GM19438 (cell line): ENCODE measurements around the gene HEY2.
"Not testable (repeated sequence)": the region's sequence is repeated elsewhere in the genome, so short reads cannot be mapped to it uniquely, and the experiment has no call there.

Experiments
- ATAC-seq: cut with Tn5 transposase; IDR thresholded peaks from one replicate; pipeline ENCODE4 v1.9.1; 2021; ENCODE audit warnings: low read depth; ENCODE audit not compliant: unreplicated experiment

Gene HEY2

DNA sequence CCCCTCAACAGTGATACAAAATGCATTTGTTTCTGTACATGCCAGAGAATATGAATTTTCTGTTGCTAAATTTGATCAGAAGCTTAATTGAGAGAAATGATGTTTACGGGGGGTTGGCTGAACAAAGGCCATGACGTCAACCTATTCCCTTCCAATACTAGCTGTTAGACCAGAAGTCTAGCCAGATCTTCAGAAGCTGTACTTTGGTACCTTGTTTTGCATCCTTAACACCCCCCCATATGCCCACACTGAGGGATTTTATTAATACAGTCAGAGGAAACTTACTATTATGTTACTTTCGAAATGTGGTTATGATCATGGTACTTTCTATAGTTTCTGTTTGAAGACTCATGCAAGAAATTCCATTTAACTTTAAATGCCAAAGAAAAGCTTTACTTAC is 44.4 kb downstream of the HEY2 start:
- no peak for ATAC-seq

DNA sequence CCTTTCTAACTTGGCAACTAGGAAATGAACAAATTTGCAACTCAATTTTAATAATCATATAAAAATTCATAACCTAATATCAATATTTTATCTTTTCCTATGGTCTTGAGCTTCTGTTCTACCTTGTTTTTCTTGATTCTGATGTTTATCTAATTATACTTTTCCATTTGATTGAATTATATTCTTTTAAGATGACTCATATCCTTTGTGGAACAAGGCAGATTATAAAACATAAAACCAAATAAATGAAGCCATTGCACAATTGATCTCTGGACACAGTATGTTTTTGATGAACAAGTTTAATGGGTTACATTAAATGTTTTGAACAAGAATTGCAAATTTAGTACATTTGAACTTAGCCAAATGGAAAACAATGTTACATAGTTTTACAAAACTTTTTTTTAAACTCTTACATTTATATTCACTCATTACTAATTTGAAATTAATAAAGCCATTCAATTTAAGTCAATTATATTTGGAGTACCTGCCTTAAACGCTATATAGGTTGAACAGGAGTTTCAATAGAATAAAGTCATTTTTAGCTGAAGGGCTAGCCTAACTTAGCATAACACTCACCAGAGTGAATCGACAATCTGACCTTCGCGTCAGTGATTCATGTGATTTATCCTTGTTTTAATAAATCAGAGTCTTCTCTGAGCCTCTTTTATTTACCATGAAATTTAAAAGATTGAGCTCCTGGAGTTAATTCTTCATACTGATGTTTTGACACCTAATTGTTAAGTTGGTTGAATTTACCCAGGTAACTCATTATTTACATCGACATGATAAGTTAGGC is 45.1 kb downstream of the HEY2 start:
- no peak for ATAC-seq

DNA sequence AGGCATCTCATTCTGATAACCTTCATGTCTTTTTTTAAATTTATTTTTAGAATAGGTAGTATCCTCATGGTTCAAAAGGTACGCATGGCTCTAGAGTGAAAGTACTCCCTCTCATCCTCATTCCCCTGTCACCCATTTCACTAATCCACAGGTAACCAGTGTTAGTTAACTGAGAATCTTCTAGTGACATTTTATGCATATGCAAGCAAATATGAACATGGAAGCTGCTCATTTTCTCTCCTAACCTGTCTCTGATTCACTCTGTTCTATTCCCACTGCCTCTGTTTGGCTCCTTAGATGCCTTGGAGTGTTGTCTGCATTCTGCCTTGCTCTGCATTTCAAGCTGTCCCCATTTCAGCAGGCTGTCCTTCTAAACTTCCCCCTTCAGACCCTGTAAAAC is 45.9 kb downstream of the HEY2 start:
- no peak for ATAC-seq

DNA sequence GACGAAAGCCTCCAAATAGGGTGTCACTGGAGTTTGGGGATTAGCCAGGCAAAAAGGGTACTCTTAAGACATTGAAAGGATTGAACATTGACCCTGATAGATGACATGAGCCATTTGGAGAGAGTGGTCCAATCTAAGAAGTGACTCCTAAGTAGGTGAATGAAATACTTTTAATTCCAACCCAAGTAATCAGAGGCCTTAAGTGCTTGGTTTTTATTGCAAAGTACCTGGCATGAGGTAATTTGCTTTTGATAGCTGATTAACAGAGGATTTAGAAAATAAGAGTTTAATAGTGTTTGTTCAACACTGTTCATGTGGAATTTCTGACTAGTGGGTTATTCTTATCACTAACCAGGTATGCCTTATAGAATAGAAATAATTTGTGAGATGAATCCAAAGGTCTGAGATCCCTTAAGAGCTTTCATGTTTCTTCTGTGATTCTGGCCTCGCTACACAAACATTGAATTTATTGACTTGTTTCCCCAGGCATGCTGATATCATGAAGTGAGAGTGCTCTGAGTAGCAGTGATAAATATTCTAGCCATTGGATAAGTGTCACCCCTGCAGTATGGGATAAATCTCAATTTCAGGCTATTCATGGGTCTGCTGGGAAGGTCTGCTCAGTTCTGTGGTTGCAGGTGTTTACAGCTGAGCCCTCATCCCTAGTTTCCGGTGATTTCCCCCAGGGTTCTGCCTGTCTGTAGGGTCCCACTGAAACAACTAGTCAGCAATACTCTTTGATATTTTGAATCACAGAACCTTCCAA is 47.9 kb downstream of the HEY2 start:
- no peak for ATAC-seq

DNA sequence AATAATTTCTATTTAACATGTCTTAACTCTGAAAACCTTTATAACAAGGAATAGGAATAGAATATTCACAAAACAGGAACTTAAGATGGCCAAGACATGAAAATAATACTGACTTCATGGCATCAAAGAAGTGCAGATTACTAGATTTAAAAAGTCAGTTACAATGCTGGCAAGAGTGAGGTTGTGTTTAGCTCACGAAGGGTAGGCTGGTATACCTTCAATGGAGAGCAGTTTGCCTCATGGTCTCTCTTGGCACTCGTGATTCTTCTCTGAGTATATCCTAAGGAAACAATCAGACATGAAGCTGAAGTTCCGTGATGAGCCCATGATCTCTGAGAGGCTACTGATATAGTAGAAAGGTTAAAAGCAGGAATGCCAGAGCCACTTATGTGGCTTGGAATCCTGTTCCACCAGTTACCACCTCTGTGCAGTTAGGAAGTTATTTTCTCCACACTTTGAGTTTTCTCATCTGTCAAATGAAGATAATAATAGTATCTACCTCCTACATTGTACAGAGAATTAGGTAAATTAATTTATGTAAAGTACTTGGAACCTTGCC is 48.5 kb downstream of the HEY2 start:
- ATAC-seq: no peak

DNA sequence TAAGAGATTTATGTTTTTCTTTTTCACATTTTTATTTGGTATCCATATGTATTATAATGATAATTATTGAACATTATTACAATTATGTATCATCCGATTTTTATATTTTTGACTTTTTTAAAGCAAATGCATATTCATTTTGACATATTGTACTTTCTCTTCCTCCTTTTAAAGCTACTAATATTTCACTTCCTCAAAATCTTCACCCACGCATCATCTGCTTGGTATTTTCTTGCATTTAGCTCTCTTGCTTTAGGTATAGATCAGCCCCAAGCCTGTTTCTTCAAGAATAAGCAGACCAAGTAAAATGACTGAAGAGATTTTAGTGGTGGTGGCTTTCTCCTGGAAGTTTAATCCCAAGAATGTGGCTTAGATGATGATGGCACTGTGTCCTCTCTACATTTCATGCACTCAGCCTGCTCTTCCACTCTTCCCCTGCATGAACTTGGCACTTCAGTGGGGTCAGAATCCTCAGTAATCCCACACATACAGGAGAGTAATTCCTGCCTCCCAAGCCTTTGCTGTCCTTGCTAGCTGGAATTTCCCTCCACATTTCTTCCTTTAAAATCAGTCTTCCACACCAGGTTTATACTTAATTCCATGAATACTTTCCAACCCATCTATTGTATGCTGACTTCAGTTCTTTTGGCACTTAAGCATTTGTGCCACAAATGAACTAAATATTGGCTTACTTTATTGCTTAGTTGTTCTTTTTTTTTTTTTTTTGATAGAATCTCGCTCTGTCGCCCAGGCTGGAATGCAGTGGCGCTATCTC is 49.5 kb downstream of the HEY2 start:
- peak; percentile 84 for ATAC-seq

DNA sequence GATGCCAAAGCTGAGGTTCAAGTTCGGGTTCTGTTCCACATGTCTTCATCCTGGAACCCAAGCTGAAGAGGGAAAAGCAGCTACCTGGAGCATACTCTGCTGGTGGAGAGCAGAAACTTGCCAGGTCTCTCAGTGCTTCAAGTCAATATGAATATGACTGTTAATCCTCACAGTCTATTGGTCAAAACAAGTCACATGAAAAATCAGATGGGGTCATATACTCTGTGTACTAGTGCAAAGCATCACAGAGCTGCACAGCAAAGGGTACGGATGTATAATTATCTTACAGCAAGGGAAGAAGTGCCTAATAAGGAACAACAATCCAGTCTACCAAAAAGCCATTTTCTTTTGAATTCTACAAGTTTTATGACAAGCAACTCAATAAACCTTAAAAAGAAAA is 53.0 kb downstream of the HEY2 start:
- ATAC-seq: peak; percentile 16

DNA sequence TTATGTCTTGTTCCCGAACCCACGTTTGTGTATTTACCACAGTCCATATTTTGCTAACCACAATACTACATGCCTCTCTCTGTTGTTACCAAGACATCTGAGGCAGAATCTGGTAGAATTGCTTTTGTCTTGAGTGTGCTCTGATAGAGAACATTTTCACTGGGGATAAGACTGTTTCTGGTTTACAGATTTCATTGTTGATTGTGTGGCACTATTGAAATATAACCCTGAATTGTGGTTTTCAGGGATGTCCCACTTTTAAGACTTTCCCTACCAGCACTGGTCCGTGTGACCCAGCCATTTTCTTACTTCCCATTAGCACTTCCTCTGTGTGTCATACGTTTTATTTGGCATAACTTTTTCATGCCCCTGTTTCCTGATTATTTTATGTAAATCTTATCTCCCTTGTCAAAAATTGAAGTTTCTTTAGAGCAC is 53.5 kb downstream of the HEY2 start:
- ATAC-seq: no peak

DNA sequence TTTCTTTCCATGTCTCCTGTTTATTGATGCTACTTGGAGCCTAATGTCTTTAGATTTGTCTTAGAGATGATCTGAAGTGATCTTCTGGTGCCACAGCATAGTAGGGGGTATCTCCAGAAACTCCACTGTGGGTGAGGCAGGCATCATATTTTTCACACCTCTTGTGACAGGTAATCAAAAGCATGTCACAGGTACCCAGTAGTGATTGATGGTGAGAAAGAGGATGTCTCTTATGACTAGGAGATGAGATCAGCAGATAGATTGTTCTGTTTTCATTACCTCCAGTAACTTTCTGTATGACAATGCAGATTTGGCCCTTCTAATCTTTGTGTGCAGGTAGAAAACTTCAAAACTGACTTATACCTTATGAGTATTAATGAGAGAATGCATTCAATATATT is 54.8 kb downstream of the HEY2 start:
- no peak for ATAC-seq

DNA sequence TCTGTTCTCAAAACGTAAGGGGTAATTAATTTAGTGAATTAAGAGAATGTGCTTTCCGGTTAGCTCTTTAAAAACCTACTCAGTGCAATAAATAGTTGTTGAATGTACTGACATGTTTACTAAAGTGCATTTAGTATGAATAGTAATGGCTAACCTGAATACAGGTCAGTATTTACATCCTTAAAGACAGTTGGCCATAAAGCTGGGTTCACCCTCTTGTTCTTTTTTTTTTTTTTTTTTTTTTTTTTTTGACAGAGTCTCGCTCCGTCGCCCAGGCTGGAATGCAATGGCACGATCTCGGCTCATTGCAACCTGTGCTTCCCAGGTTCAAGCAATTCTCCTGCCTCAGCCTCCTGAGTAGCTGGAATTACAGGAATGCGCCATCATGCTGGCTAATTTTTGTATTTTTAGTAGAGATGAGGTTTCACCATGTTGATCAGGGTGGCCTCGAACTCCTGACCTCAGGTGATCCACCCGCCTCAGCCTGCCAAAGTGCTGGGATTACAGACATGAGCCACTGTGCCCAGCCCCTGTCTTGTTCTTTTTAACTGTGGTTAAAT is 55.5 kb downstream of the HEY2 start:
- ATAC-seq: not testable (repeated sequence)

DNA sequence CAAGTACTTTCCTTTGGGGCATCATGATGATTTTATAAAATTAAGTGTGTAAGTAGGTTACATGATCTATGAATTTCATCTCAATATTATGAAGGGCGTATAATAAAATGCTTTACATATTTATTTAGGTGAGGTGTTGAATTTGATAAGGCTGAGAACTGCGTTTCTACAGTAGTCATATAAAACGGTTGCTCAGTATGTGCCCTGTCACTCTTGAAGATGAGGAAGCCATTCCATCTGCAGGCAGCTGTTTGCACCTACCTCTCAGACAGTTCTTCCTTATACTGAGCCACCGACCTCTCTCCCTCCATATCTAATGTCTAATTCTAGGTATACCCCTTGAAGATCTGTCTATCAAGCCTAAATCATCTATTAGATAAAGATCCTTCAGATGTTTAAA is 57.4 kb downstream of the HEY2 start:
- ATAC-seq: no peak

DNA sequence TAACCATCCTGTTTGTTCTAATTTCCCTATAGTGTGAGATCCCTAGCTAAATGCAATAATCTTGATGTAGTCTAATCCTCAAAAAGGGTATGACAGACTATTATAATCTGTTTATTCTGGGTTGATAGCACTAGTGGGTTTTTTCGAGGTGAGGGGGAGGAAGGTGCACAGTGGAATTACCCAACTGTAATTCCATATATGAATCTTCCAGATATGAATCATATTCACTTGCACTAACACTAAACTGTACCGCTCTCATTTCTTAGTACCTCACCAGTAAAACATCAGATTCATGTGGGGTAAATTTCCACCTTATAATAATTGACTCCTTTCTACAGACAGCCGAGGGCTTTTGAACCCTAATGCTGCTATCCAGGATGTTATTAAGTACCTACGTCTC is 57.9 kb downstream of the HEY2 start:
- ATAC-seq: no peak

DNA sequence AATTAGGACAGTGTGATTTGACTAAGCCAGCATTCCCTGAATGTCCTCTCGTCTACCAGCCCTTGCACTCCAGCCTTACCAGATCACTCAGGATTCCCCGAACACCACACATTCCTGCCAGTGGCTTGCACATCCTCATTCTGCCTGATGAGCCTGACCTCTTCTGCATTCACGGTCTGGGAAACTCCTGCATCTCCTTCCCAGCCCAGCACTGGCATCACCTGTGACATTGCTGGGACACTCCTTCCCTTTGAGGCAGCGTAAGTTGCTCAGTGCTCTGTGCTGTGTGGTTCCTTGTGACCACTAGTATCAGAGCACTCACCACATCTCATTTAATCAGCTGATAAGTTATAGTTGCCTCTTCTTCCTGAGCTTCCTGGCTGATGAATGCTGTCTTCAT is 58.6 kb downstream of the HEY2 start:
- no peak for ATAC-seq

DNA sequence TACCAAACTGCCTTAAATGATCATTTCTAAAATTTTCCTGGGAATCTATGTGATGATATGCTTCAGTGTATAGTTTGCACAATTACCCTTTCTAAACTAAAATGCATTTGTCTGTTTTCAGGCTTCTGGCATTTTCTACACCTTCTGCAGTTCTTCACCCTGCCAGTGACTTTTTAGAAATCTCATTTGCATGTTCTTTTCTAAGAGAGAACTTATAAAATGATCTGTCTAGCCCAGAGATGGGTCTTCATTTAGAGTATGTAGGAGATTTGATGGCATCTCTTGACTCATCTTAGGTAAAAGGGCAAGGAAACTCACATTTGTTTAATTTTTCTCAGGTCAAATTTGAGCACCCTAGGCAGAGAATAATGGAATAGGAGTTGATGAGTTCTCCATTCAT is 59.2 kb downstream of the HEY2 start:
- no peak for ATAC-seq

DNA sequence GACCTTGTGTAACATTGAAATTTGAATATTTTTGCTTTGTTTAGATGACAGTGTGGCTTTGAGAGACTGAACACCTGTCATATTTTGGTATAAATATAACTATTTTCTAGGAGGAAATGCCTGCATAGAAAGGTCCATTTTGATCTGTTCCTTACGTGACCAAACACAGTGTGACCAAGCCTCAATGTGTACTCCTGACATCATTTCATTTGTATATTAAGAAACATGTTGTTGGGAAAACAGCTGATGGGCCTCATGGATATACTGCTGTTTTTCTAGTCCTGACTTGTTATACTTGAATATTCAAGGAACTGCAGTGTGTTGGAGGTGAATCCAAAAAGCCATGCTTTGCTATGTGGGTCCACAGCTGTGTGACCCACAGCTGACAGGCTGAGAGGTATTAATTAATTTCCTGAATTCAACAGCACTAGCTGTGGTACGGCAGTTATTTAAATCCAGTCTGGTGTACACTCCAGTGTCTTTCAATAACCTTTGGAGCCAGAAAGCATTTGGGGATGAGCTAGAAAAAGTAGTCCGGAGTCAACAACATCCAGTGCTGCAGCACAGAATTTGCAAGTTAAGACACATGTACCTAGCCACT is 60.2 kb downstream of the HEY2 start:
- ATAC-seq: no peak

DNA sequence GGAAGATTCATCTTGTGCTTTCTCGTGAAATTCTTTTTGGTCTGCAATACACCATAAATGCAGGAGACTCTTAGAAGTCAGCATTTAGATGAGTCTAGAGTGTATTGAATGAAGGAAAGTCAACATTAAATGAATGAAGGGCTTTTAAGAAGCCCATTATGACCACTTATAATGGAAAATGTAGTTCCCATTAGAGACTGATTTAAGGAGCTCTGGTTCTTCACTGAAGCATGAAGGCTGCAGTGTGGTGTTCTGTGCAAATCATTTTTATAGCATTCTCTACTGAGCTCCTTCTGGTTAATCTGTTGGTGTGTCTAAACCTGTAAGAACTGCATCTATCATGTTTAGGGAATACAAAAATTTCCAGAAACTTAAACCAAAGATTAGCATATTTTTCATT is 61.0 kb downstream of the HEY2 start:
- no peak for ATAC-seq
